Body of pancreas (tissue), 4 donors: ENCODE measurements around the gene MCM8. TPM values are rescaled to one million over a fixed set of nuclear protein-coding genes. Genes with fewer than 3 reads are reported as not detected.

Experiments used
- ATAC-seq: fragments of 150-250 bp; one replicate; pipeline ENCODE4 v1.9.1; 2016
- DNase-seq, 4 donors: peaks; one replicate each; pipeline ENCODE4 v3.0.0-alpha.2; 2019
- H3K27ac ChIP-seq, 4 donors: fragments of 200-600 bp; sonication (generic); 1 replicate in 3 of 4; 2 replicates in 1 of 4; pipeline versions ENCODE4 v1.5.1 to v1.6.1; 2016 to 2019; ENCODE audit warnings: mild to moderate bottlenecking in 1 of 4, mixed read lengths in 1 of 4, moderate library complexity in 1 of 4
- H3K27me3 ChIP-seq, 2 donors: fragments of 200-600 bp; sonication (generic); one replicate each; pipeline ENCODE4 v1.6.0; 2016; ENCODE audit warnings: mild to moderate bottlenecking in 1 of 2
- H3K36me3 ChIP-seq, 2 donors: fragments of 200-600 bp; sonication (generic); replicated peaks in 1 of 2; 2 replicates each; pipeline ENCODE4 v1.5.1; 2016; ENCODE audit warnings: low read depth in 2 of 2; ENCODE audit not compliant: insufficient read depth in 1 of 2
- H3K4me1 ChIP-seq: fragments of 200-600 bp; sonication (generic); one replicate; pipeline ENCODE4 v1.6.0; 2016
- H3K4me3 ChIP-seq, 2 donors: fragments of 200-600 bp; sonication (generic); 1 replicate in 1 of 2; 2 replicates in 1 of 2; pipeline ENCODE4 v1.5.1; 2016 to 2019
- H3K9me3 ChIP-seq, 3 donors: fragments of 200-600 bp; sonication (generic); 1 replicate in 2 of 3; 2 replicates in 1 of 3; pipeline ENCODE4 v1.5.1; 2016
- CTCF ChIP-seq, 7 experiments: fragments of 450-650 bp in 4 of 7; fragments of 200-600 bp in 3 of 7; sonication (generic) in 3 of 7; IDR thresholded peaks; one replicate each; pipeline ENCODE4 v1.5.1; 2016 to 2019; ENCODE audit warnings: antibody characterized with exemption in 7 of 7
- POLR2A ChIP-seq, 3 donors: fragments of 450-650 bp; IDR thresholded peaks; one replicate each; pipeline ENCODE4 v1.6.1; 2016; ENCODE audit warnings: antibody characterized with exemption in 3 of 3, mild to moderate bottlenecking in 2 of 3
- WGBS, 2 donors: methylation state at CpG; one replicate each; pipeline ENCODE4 v1.1.5; 2017; 5-methylcytosine and 5-hydroxymethylcytosine counted together
- intact Hi-C: fragments of 100-400 bp; cut with DNase I; formaldehyde crosslinking; loops from one replicate; pipeline ENCODE4 v1.15.1; 2023
- total RNA-seq, 2 donors: library from RNA; depleted of rRNA; stranded (reverse); fragments of >200 nt; gene quantifications; one replicate each; pipeline ENCODE4 v1.1.0, GENCODE V29; 2016

MCM8 gene
- total RNA-seq, 2 donors from 2014 or later: 2.6 to 3.6 TPM

DNA sequence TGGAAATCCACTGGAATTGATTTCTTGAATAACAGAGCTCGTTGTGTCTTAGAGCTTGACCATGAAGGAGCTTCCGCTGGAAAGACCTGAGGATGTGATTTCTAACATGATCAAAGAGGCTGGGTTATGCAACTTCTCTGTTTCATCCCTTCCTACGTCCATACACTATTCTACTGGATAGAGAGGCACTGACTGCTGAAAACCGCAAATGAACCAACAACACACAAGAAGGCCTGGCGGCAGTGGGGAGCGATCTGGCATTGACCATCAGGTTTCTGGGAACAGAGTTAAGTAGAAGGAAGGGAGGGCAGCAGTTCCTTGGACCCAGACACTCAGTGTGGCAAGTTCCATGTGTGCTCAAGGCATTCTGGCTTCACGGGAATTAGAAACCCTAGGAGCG lies 90.1 kb downstream of the MCM8 start:
- intact Hi-C loops: no loop called here
- no peak for TF ChIP-seq POLR2A (IDR thresholded peaks at IDR 0.05)
- no peak for TF ChIP-seq CTCF (IDR thresholded peaks at IDR 0.05)
- Histone ChIP-seq H3K27me3 (no peaks in the 10 kb centered on the region), H3K9me3 (no peaks in the 10 kb centered on the region), H3K4me1 (no peaks in the 10 kb centered on the region), H3K27ac (no peak overlapping the region), H3K36me3 (peaks cover 5 to 23% of the 10 kb centered on the region in 2 donors), H3K4me3 (no peak overlapping the region)
- ATAC-seq: no peak
- WGBS, 2 donors: 90 to 97% methylated on average over 8 of the region's 8 CpGs
- no peak for DNase-seq

GRCh38 chr20:6040958-6041807 lies 90.7 kb downstream of the MCM8 start:
- no peaks in the 10 kb centered on the region for H3K4me1 ChIP-seq
- no peak for TF ChIP-seq CTCF (IDR thresholded peaks at IDR 0.05)
- no peak for TF ChIP-seq POLR2A (IDR thresholded peaks at IDR 0.05)
- DNase-seq (no peak), ATAC-seq (no peak)
- no peak overlapping the region for H3K27ac ChIP-seq
- H3K9me3 ChIP-seq: no peaks in the 10 kb centered on the region
- peaks cover 5 to 18% of the 10 kb centered on the region in 2 donors for H3K36me3 ChIP-seq
- intact Hi-C loops: no loop called here
- 86 to 92% methylated on average over 45 to 50 of the region's 67 CpGs for WGBS, 2 donors
- no peak overlapping the region for H3K4me3 ChIP-seq
- H3K27me3 ChIP-seq: no peaks in the 10 kb centered on the region

DNA sequence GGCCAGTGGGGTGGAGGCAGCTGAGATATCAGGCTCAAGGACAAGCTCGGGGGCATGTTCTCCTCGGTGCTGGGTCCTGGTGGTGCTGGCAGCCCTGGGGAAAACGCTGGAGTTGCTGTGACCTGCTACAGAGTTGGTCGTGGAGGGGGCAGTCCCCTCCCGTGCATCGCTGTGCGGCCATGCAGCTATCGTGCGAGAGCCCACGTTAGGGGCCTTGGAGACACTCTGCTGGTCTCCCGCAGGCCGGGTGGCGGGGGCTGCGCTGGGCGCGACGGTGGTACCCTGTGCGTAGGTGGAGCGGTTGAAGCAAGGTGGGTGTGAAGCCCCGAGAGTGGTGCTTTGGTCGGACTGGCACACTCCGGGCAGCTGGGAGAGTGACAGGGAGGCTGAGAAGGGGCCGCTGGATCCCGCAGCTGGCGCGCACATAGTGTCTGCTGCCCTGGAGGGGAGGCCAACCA lies 91.4 kb downstream of the MCM8 start:
- 89 to 90% methylated on average over 17 to 26 of the region's 26 CpGs for WGBS, 2 donors
- Histone ChIP-seq H3K4me3 (no peak overlapping the region), H3K4me1 (no peaks in the 10 kb centered on the region), H3K27ac (no peak overlapping the region), H3K9me3 (no peaks in the 10 kb centered on the region), H3K27me3 (no peaks in the 10 kb centered on the region), H3K36me3 (peaks cover 5 to 14% of the 10 kb centered on the region in 2 donors)
- ATAC-seq (no peak), DNase-seq (no peak)
- TF ChIP-seq CTCF (IDR thresholded peaks at IDR 0.05) (no peak), POLR2A (IDR thresholded peaks at IDR 0.05) (no peak)
- intact Hi-C loops: no loop called here

- ATAC-seq (no peak), DNase-seq (no peak)
- no peaks in the 10 kb centered on the region for H3K27me3 ChIP-seq
- TF ChIP-seq CTCF (IDR thresholded peaks at IDR 0.05) (no peak), POLR2A (IDR thresholded peaks at IDR 0.05) (no peak)
- no peak overlapping the region for H3K27ac ChIP-seq
- WGBS, 2 donors: 80 to 97% methylated on average over 1 to 2 of the region's 2 CpGs
- peaks cover 5% of the 10 kb centered on the region in 2 donors for H3K36me3 ChIP-seq
- H3K4me1 ChIP-seq: no peaks in the 10 kb centered on the region
- intact Hi-C loops: no loop called here
- H3K4me3 ChIP-seq: no peak overlapping the region
- H3K9me3 ChIP-seq: no peaks in the 10 kb centered on the region
These were observed 93.7 kb downstream of the MCM8 start for GRCh38 chr20:6044115-6044514.

GRCh38 chr20:6045566-6045965 lies 95.1 kb downstream of the MCM8 start:
- Histone ChIP-seq H3K4me1 (peaks cover 10% of the 10 kb centered on the region), H3K4me3 (no peak overlapping the region), H3K27me3 (no peaks in the 10 kb centered on the region), H3K9me3 (no peaks in the 10 kb centered on the region), H3K36me3 (peaks cover 0 to 3% of the 10 kb centered on the region in 2 donors), H3K27ac (no peak overlapping the region)
- no peak for TF ChIP-seq CTCF (IDR thresholded peaks at IDR 0.05)
- no peak for TF ChIP-seq POLR2A (IDR thresholded peaks at IDR 0.05)
- DNase-seq: no peak
- intact Hi-C loops: no loop called here
- no peak for ATAC-seq
